A549 (cell line): Measurements from ENCODE around the gene UIMC1. TPM values are rescaled to one million over a fixed set of nuclear protein-coding genes. Genes with fewer than 3 reads are reported as not detected.

Experiments used
- ATAC-seq, 2 experiments: fragments of 200-7000 bp in 1 of 2; fragments of >200 bp in 1 of 2; cut with Nextera tagmentation in 1 of 2; cut with Tn5 transposase in 1 of 2; 3 replicates each; pipeline versions ENCODE4 v1.8.0 to v1.9.1; 2018 to 2020; ENCODE audit warnings: mild to moderate bottlenecking in 1 of 2, moderate library complexity in 1 of 2
- CTCF ChIA-PET: fragments of 300-600 bp; sonication (Branson Sonifier 250); formaldehyde crosslinking; extraction: SDS; loops from one replicate; lab custom pipeline; 2021; ENCODE audit warnings: antibody characterized with exemption, inconsistent platforms; lab: Yijun Ruan, JAX
- POLR2A ChIA-PET: fragments of 350-600 bp; formaldehyde crosslinking; extraction: SDS; loops from one replicate; lab custom pipeline; 2021; ENCODE audit warnings: antibody characterized with exemption, inconsistent platforms; lab: Yijun Ruan, JAX
- DNase-seq, 2 experiments: peaks; one replicate each; pipeline versions ENCODE4 v3.0.0 to v3.0.0-alpha.2; 2011 to 2016; ENCODE audit warnings: low read depth in 1 of 2, low spot score in 1 of 2
- FAIRE-seq: peaks from 2 replicates; lab custom pipeline; 2011; peaks lifted over from hg19 to GRCh38; lab: Jason Lieb, UNC
- H3K27ac ChIP-seq, 2 experiments: fragments of >200 bp; sonication (Bioruptor Twin); formaldehyde crosslinking; 3 replicates each; pipeline ENCODE4 v1.5.1; 2016 to 2017
- H3K4me1 ChIP-seq: fragments of >200 bp; sonication (Bioruptor Twin); formaldehyde crosslinking; 3 replicates; pipeline ENCODE4 v1.6.1; 2016
- H3K4me2 ChIP-seq: fragments of >200 bp; sonication (Bioruptor Twin); formaldehyde crosslinking; 3 replicates; pipeline ENCODE4 v1.6.1; 2016
- H3K4me3 ChIP-seq: fragments of >200 bp; sonication (Bioruptor Twin); formaldehyde crosslinking; 3 replicates; pipeline ENCODE4 v1.5.1; 2016
- H3K9me3 ChIP-seq: fragments of >200 bp; sonication (Bioruptor Twin); formaldehyde crosslinking; 3 replicates; pipeline ENCODE4 v1.6.1; 2016
- ATOH8 ChIP-seq: fragments of 250-450 bp; sonication (Bioruptor Pico); IDR thresholded peaks from 2 replicates; pipeline ENCODE4 v1.5.0; 2020; ENCODE audit warnings: low read depth, mild to moderate bottlenecking, moderate library complexity
- BCL3 ChIP-seq: fragments of >200 bp; sonication (Bioruptor Twin); formaldehyde crosslinking; IDR thresholded peaks from 3 replicates; pipeline ENCODE4 v1.6.1; 2016
- CHD2 ChIP-seq: fragments of 150-350 bp; IDR thresholded peaks from 2 replicates; pipeline ENCODE4 v1.6.1; 2014; ENCODE audit warnings: low read length; ENCODE audit not compliant: partially characterized antibody
- ESRRA ChIP-seq: fragments of 150-350 bp; IDR thresholded peaks from 2 replicates; pipeline ENCODE4 v1.6.1; 2014; ENCODE audit warnings: mild to moderate bottlenecking, low read length, borderline replicate concordance
- FOSB ChIP-seq: fragments of 250-450 bp; sonication (Bioruptor Pico); IDR thresholded peaks from 2 replicates; pipeline ENCODE4 v1.5.0; 2020; ENCODE audit warnings: mild to moderate bottlenecking, moderate library complexity
- FOXS1 ChIP-seq: fragments of 250-450 bp; sonication (Bioruptor Pico); IDR thresholded peaks from 2 replicates; pipeline ENCODE4 v1.5.0; 2020; ENCODE audit warnings: mild to moderate bottlenecking, moderate library complexity
- HOXB13 ChIP-seq: fragments of 250-450 bp; sonication (Bioruptor Pico); IDR thresholded peaks from 2 replicates; pipeline ENCODE4 v1.5.0; 2020; ENCODE audit warnings: low read depth, mild to moderate bottlenecking, moderate library complexity
- KDM5A ChIP-seq: fragments of 200-600 bp; sonication (generic); IDR thresholded peaks from 2 replicates; pipeline ENCODE4 v1.6.1; 2016; ENCODE audit warnings: antibody characterized with exemption, mild to moderate bottlenecking
- MAZ ChIP-seq: fragments of 150-350 bp; IDR thresholded peaks from 2 replicates; pipeline ENCODE4 v1.6.1; 2014; ENCODE audit warnings: antibody characterized with exemption, low read depth, low read length, borderline replicate concordance
- NFE2L2 ChIP-seq: fragments of 150-350 bp; conservative IDR thresholded peaks from 2 replicates; pipeline ENCODE4 v1.6.1; 2014; ENCODE audit warnings: low read length
- NR3C1 ChIP-seq: fragments of >200 bp; sonication (Bioruptor Twin); formaldehyde crosslinking; IDR thresholded peaks from 3 replicates; pipeline ENCODE4 v1.6.1; 2017
- PBX3 ChIP-seq: IDR thresholded peaks from 2 replicates; pipeline ENCODE4 v1.6.1; 2012
- PHF8 ChIP-seq: fragments of 200-600 bp; sonication (generic); IDR thresholded peaks from 2 replicates; pipeline ENCODE4 v1.6.1; 2016; ENCODE audit warnings: low read depth, mild to moderate bottlenecking, antibody characterized with exemption, moderate library complexity, borderline replicate concordance
- POLR2A ChIP-seq: IDR thresholded peaks from 2 replicates; pipeline ENCODE4 v1.6.1; 2012; ENCODE audit warnings: mild to moderate bottlenecking, low read length
- RARB ChIP-seq: fragments of 250-450 bp; sonication (Bioruptor Pico); IDR thresholded peaks from 2 replicates; pipeline ENCODE4 v1.8.0; 2021; ENCODE audit warnings: mild to moderate bottlenecking, moderate library complexity
- REST ChIP-seq: fragments of 200-600 bp; sonication (generic); IDR thresholded peaks from 2 replicates; pipeline ENCODE4 v1.6.1; 2016; ENCODE audit warnings: antibody characterized with exemption, mild to moderate bottlenecking, moderate library complexity
- SREBF2 ChIP-seq: fragments of 450-650 bp; IDR thresholded peaks from 2 replicates; pipeline ENCODE4 v1.6.1; 2014; ENCODE audit warnings: mild to moderate bottlenecking, moderate library complexity
- WGBS: methylation state at CpG from one replicate; pipeline ENCODE4 v1.1.6; 2017; ENCODE audit errors: missing lambda C conversion rate; 5-methylcytosine and 5-hydroxymethylcytosine counted together
- polyA plus RNA-seq, 4 experiments: library from polyadenylated mRNA; depleted of rRNA in 3 of 4; stranded (reverse); fragments of >200 nt; fragmentation: RNase III in 1 of 4; extraction: RNeasy Plus Mini Kit Qiagen cat#74134 plus additional on column Dnase treatment in 1 of 4; gene quantifications; 2 replicates in 3 of 4; 3 replicates in 1 of 4; pipeline ENCODE4 v1.2.3, GENCODE V29; 2011 to 2017

UIMC1 gene
- polyA plus RNA-seq, 2 of the 4 experiments (the other 2 are of a cell fraction): 47.8 to 52.5 TPM

- CTCF ChIA-PET: interaction anchor here (0.6 to 1.3 kb wide), 3 partner anchors 13 to 211 kb away, joined by 3 to 4 read pairs (median 3); no protein-coding TSS in a partner anchor
- no peak for ATAC-seq
- H3K27ac ChIP-seq: no peak overlapping the region
- POLR2A ChIA-PET: no interaction called here
- no peak for DNase-seq
- TF ChIP-seq POLR2A (no peak), PBX3 (no peak), NR3C1 (no peak), NFE2L2 (no peak), FOSB (no peak), SREBF2 (no peak), MAZ (no peak)
- no peaks in the 10 kb centered on the region for H3K9me3 ChIP-seq
- H3K4me2 ChIP-seq: no peak overlapping the region
- H3K4me3 ChIP-seq: no peak overlapping the region
- no peak for FAIRE-seq
- WGBS: 80% methylated on average over 17 of the region's 20 CpGs
- 0 out of 3 replicates have a peak, but pooled peaks cover 8% of the 10 kb centered on the region for H3K4me1 ChIP-seq
These were observed 137.8 kb downstream of the UIMC1 start for GRCh38 chr5:176868731-176869130.

- CTCF ChIA-PET: interaction anchor here (2.0 kb wide), 1 partner anchor 208 kb away, joined by 10 read pairs; no protein-coding TSS in a partner anchor
- FAIRE-seq: no peak
- 78% methylated on average over 13 of the region's 14 CpGs for WGBS
These were observed 138.5 kb downstream of the UIMC1 start for GRCh38 chr5:176868126-176868525.

GRCh38 chr5:176866707-176867310 lies 139.8 kb downstream of the UIMC1 start:
- 64% methylated on average over 15 of the region's 16 CpGs for WGBS

More at GRCh38 chr5:176868126-176868525, 138.5 kb downstream of the UIMC1 start:
- no peak overlapping the region for H3K4me2 ChIP-seq
- H3K4me1 ChIP-seq: 0 out of 3 replicates have a peak, but pooled peaks cover 8% of the 10 kb centered on the region
- no peak for ATAC-seq
- no peaks in the 10 kb centered on the region for H3K9me3 ChIP-seq
- no peak overlapping the region for H3K27ac ChIP-seq
- no peak for DNase-seq
- POLR2A ChIA-PET: no interaction called here
- TF ChIP-seq POLR2A: no peak
- TF ChIP-seq CHD2: no peak
- TF ChIP-seq KDM5A: no peak
- no peak for TF ChIP-seq RARB (CRISPR knock-in tag)
- no peak for TF ChIP-seq FOXS1 (CRISPR knock-in tag)
- TF ChIP-seq ATOH8 (CRISPR knock-in tag): no peak
- no peak overlapping the region for H3K4me3 ChIP-seq

More at GRCh38 chr5:176866707-176867310, 139.8 kb downstream of the UIMC1 start:
- H3K9me3 ChIP-seq: no peaks in the 10 kb centered on the region
- 0 out of 3 replicates have a peak, but pooled peaks cover 8% of the 10 kb centered on the region for H3K4me1 ChIP-seq
- no peak overlapping the region for H3K27ac ChIP-seq
- CTCF ChIA-PET: interaction anchor here (0.6 to 2.0 kb wide), 2 partner anchors 206 to 263 kb away, joined by 3 to 10 read pairs; no protein-coding TSS in a partner anchor
- no peak for ATAC-seq
- no peak for FAIRE-seq
- no peak for DNase-seq
- POLR2A ChIA-PET: no interaction called here
- TF ChIP-seq PHF8 (no peak), HOXB13 (CRISPR knock-in tag) (no peak), FOSB (no peak), PBX3 (no peak), RARB (CRISPR knock-in tag) (no peak), REST (no peak), ESRRA (no peak), SREBF2 (no peak), BCL3 (no peak), NR3C1 (no peak)
- no peak overlapping the region for H3K4me2 ChIP-seq
- H3K4me3 ChIP-seq: no peak overlapping the region
